KG1 (cell line): ENCODE measurements around the gene GSTO1.

Experiments
- DNase-seq: peaks from one replicate; lab custom pipeline; 2025; lab: John Stamatoyannopoulos, UW

Gene GSTO1

DNA sequence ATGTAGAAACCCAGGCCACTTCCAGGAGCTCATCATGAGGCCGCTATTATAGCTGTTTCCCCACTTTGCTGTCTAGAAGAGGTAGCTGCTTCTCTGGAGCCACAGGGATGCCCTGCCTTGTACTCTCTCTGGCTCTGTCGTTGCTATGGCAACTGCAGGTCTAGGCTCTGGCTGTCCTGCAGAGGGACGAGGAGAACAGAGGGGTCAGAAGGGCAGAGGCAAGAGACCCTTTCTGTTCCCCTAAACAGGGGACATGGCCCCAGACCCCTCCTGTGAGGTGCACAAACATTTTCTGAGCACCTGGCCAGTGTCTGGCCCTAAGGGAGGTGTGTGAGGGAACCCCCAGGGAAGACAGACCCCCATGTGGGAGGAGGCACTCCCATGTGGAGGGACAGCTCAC is 52.2 kb downstream of the GSTO1 start:
- no peak for DNase-seq

DNA sequence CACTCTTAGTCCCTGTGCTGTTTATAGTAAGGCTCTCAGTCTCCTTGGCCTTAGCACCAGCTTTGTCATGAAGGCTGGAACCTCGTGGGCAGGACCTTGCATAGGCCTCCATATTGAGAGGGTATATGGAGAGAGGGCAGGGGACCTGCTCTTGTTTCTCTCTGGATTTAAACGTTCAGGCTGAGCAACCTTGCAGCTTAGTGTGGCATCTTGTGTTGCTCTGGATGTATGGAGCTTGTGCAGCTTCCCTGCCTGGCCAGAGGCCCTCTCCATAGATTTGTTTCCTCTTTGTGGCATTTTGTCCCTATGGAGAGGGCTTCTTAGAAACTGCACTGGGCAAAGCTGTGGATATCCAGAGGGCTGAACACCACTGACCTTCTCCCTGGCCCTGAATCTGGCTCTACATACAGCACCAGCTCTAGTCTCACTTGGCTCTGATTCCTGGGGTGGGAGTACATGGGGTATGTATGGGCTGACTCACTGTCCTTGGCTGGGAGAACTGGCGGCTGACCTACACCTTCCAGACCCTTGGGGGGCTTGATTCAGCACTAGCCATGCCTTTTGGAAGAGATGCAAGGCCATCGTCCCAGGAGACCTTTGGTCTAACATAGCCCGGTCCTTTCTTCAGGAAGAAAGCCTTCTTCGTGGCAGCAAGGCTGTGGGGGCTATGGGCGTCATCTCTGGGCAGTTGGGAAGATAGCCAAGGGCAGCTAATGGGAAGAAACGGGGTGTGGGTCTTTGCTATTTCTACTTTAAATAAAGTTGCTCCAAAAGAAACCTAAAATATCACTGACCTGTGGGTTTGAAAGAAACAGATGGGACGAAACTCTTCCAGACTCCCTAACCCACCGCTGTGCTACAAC is 53.1 kb downstream of the GSTO1 start:
- no peak for DNase-seq

GRCh38 chr10:104308439-104308903 is 53.8 kb downstream of the GSTO1 start:
- DNase-seq = no peak

GRCh38 chr10:104309980-104310978 is 55.6 kb downstream of the GSTO1 start:
- no peak for DNase-seq

GRCh38 chr10:104311184-104311720 is 56.6 kb downstream of the GSTO1 start:
- DNase-seq = no peak

- no peak for DNase-seq
Measured at GRCh38 chr10:104314591-104315485, 60.1 kb downstream of the GSTO1 start.

GRCh38 chr10:104315486-104315921 is 60.8 kb downstream of the GSTO1 start:
- DNase-seq = no peak

DNA sequence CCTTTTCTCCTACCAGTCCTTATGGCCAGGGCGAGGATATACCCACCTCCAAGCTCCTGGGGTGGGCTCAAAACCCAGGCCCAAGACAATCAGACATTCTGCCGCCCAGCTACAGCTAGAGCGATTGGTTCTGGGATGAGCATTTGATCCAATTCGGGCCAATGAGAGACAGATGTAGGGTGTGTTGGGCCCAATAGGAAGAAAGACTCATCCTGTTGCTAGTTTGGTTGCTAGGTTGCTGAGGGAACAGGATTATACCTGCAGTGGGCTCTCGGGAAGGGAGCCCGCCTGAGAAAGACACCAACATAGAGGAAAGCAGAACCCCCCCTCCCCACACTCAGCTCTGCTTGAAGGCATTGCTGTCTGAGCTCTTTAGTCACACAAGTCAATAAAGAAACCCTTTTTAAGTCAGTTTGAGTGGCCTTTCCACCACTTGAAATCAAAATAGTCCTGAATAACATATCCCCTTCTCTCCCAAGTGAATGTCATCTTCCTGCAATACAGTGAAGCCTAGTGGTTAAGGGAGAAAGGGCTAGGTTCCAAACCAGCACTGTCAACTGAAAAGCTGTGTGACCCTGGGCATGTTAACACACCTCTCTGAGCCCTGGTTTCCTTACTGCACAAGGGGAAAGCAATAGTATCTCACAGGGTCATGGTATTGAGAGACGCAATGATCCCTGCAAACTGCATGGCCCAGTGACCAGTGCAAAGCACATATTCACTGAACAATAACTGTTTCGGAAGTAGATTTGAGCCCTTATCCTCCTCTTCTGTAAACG is 61.8 kb downstream of the GSTO1 start:
- DNase-seq = no peak
